GM12878 (cell line): Measurements from ENCODE around the gene TBC1D20. TPM values are rescaled to one million over a fixed set of nuclear protein-coding genes. Genes with fewer than 3 reads are reported as not detected.
A peak's percentile ranks its signal among the peaks of the same experiment; 100 is the strongest.

Experiments
- ATAC-seq: fragments of 200-7000 bp; cut with Tn5 transposase; 3 replicates; pipeline ENCODE4 v1.9.1; 2020; ENCODE audit warnings: mild to moderate bottlenecking, moderate library complexity
- BruUV-seq: library from RNA; stranded (reverse); fragments of 400-500 nt; replicated peaks from 2 replicates; lab custom pipeline; 2021; lab: Mats Ljungman, UMichigan
- CTCF ChIA-PET: fragments of 300-600 bp; sonication (Branson Sonifier 250); formaldehyde crosslinking; extraction: SDS; loops from one replicate; lab custom pipeline; 2021; ENCODE audit warnings: inconsistent platforms; lab: Yijun Ruan, JAX
- POLR2A ChIA-PET: fragments of 350-600 bp; formaldehyde crosslinking; extraction: SDS; loops from one replicate; lab custom pipeline; 2021; ENCODE audit warnings: inconsistent platforms; lab: Charles Lee
- RAD21 ChIA-PET: fragments of 300-600 bp; sonication (Branson Sonifier 250); formaldehyde crosslinking; loops from one replicate; lab custom pipeline; 2023; ENCODE audit warnings: antibody characterized with exemption; ENCODE audit not compliant: unreplicated experiment; lab: Charles Lee
- SMC1A ChIA-PET: fragments of 300-600 bp; sonication (Branson Sonifier 250); formaldehyde crosslinking; loops from one replicate; lab custom pipeline; 2023; ENCODE audit not compliant: unreplicated experiment, uncharacterized antibody; lab: Charles Lee
- DNase-seq: peaks from one replicate; pipeline ENCODE4 v3.0.0-alpha.2; 2011; ENCODE audit warnings: low read depth, low spot score
- FAIRE-seq: peaks from 3 replicates; lab custom pipeline; 2011; peaks lifted over from hg19 to GRCh38; lab: Jason Lieb, UNC
- H2AFZ ChIP-seq: 2 replicates; pipeline ENCODE4 v1.6.0; 2011; ENCODE audit warnings: low read depth, low read length, control low read depth; ENCODE audit not compliant: control insufficient read depth
- H3K27ac ChIP-seq: 2 replicates; pipeline ENCODE4 v1.5.1; 2011; ENCODE audit warnings: control low read depth; ENCODE audit not compliant: control insufficient read depth, insufficient read depth
- H3K27me3 ChIP-seq, 2 experiments: replicated peaks in 1 of 2; 2 replicates each; pipeline versions ENCODE4 v1.6.0 to v1.6.1; 2011; ENCODE audit warnings: low read length in 1 of 2; ENCODE audit not compliant: control insufficient read depth in 2 of 2, insufficient read depth in 2 of 2
- H3K36me3 ChIP-seq, 2 experiments: 2 replicates each; pipeline ENCODE4 v1.5.1; 2011; ENCODE audit warnings: low read length in 1 of 2; ENCODE audit not compliant: control insufficient read depth in 2 of 2, insufficient read depth in 2 of 2
- H3K4me1 ChIP-seq: 2 replicates; pipeline ENCODE4 v1.6.1; 2011; ENCODE audit warnings: mild to moderate bottlenecking, low read length, moderate library complexity, mixed read lengths; ENCODE audit not compliant: control insufficient read depth, insufficient read depth
- H3K4me2 ChIP-seq: 2 replicates; pipeline ENCODE4 v1.6.0; 2011; ENCODE audit warnings: control low read depth; ENCODE audit not compliant: control insufficient read depth, insufficient read depth
- H3K4me3 ChIP-seq: fragments of 200-600 bp; sonication (generic); 2 replicates; pipeline ENCODE4 v1.5.1; 2016
- H3K79me2 ChIP-seq: 2 replicates; pipeline ENCODE4 v1.6.0; 2011; ENCODE audit warnings: low read length; ENCODE audit not compliant: control insufficient read depth, insufficient read depth
- H3K9ac ChIP-seq: 2 replicates; pipeline ENCODE4 v1.8.0; 2011; ENCODE audit warnings: low read length, control low read depth, mixed read lengths; ENCODE audit not compliant: control insufficient read depth, insufficient read depth
- H3K9me3 ChIP-seq: replicated peaks from 3 replicates; pipeline ENCODE4 v1.5.1; 2011; ENCODE audit warnings: mild to moderate bottlenecking, low read length; ENCODE audit not compliant: control insufficient read depth, insufficient read depth
- H4K20me1 ChIP-seq: 2 replicates; pipeline ENCODE4 v1.6.0; 2011; ENCODE audit not compliant: control insufficient read depth, insufficient read depth
- PKNOX1 ChIP-seq: fragments of 450-650 bp; IDR thresholded peaks from 2 replicates; pipeline ENCODE4 v1.6.1; 2016; ENCODE audit warnings: mild to moderate bottlenecking
- WGBS: methylation state at CpG from one replicate; pipeline ENCODE4 v1.1.6; 2016; ENCODE audit warnings: low lambda C conversion rate; ENCODE audit not compliant: insufficient replicate concordance, insufficient coverage; ENCODE audit errors: missing lambda C conversion rate; 5-methylcytosine and 5-hydroxymethylcytosine counted together
- in situ Hi-C: fragments of 300-500 bp; cut with MboI; formaldehyde crosslinking; loops from 9 replicates; pipeline ENCODE4 v1.14.3; 2018; ENCODE audit warnings: mixed read lengths
- intact Hi-C: fragments of 100-400 bp; cut with micrococcal nuclease; formaldehyde crosslinking; loops from one replicate; pipeline ENCODE4 v1.14.2; 2022; ENCODE audit not compliant: unreplicated experiment
- polyA plus RNA-seq, 11 experiments: library from polyadenylated mRNA; depleted of rRNA in 4 of 11; unstranded in 6 of 11; stranded (reverse) in 5 of 11; fragments of >200 nt; fragmentation: Nextera tagmentation in 4 of 11; fragmentation: Illumina TruSeq in 1 of 11; extraction: Ambion mirVana in 4 of 11; extraction: Trizol in 1 of 11; gene quantifications; 1 replicate in 1 of 11; 2 replicates in 10 of 11; pipeline versions ENCODE4 v1.2.1 to v1.2.3, GENCODE V29; 2011 to 2016; ENCODE audit warnings: inconsistent platforms in 2 of 11, missing spikeins in 2 of 11, low read depth in 1 of 11
- total RNA-seq, 4 experiments: library from RNA; depleted of rRNA in 3 of 4; stranded (reverse); fragments of >200 nt in 3 of 4; fragmentation: Illumina TruSeq in 1 of 4; extraction: Trizol in 1 of 4; gene quantifications; 2 replicates each; pipeline versions ENCODE4 v1.2.1 to v1.2.3, GENCODE V29; 2013 to 2021
- TF ChIP-seq, protein P1 (sequence below): fragments of 450-650 bp; conservative IDR thresholded peaks from 2 replicates; pipeline ENCODE4 v1.6.1; 2017; ENCODE audit warnings: mild to moderate bottlenecking, moderate library complexity

The TBC1D20 gene
- total and polyA plus RNA-seq, 10 of the 15 experiments (the other 5 are each of a cell fraction or from before 2014, with no cell fraction given), result 4.3 to 17.9 (median 11.2) TPM

GRCh38 chr20:406200-407132, 55.9 kb downstream of the TBC1D20 start:
- H4K20me1 ChIP-seq, result no peaks in the 10 kb centered on the region
- peak overlapping the region; percentile 81 for H3K4me2 ChIP-seq
- H3K79me2 ChIP-seq, result peaks cover 33% of the 10 kb centered on the region
- no TSS peak for BruUV-seq
- no peaks in the 10 kb centered on the region; the same call in 1 of the 3 replicates for H3K9me3 ChIP-seq
- 0 out of 4 replicates have a peak, but pooled peaks cover 0 to 10% of the 10 kb centered on the region in 2 experiments for H3K36me3 ChIP-seq
- peak overlapping the region; percentile 82 for H2AFZ ChIP-seq
- no peak for FAIRE-seq
- TF ChIP-seq, protein P1, sequence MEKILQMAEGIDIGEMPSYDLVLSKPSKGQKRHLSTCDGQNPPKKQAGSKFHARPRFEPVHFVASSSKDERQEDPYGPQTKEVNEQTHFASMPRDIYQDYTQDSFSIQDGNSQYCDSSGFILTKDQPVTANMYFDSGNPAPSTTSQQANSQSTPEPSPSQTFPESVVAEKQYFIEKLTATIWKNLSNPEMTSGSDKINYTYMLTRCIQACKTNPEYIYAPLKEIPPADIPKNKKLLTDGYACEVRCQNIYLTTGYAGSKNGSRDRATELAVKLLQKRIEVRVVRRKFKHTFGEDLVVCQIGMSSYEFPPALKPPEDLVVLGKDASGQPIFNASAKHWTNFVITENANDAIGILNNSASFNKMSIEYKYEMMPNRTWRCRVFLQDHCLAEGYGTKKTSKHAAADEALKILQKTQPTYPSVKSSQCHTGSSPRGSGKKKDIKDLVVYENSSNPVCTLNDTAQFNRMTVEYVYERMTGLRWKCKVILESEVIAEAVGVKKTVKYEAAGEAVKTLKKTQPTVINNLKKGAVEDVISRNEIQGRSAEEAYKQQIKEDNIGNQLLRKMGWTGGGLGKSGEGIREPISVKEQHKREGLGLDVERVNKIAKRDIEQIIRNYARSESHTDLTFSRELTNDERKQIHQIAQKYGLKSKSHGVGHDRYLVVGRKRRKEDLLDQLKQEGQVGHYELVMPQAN, result no peak
- TF ChIP-seq PKNOX1, result 0 out of 2 replicates have a peak, but pooled peaks have one; percentile 11
- peak overlapping the region; percentile 60; the same call in 1 of the 2 replicates for H3K9ac ChIP-seq
- no peak for ATAC-seq
- intact Hi-C loops, result loop anchor here (1.0 to 2.0 kb wide), 2 partner anchors 26 to 73 kb away; partner anchors contain the start of gene TRIB3
- no peaks in the 10 kb centered on the region; a peak in 1 of 4 replicates for H3K27me3 ChIP-seq
- DNase-seq, result no peak
- in situ Hi-C loops, result no loop called here
- RAD21 ChIA-PET, result interaction anchor here (1.0 to 1.3 kb wide), 6 partner anchors 24 to 72 kb away, joined by 3 to 4 read pairs (median 4); no protein-coding TSS in a partner anchor
- H3K27ac ChIP-seq, result no peak overlapping the region
- CTCF ChIA-PET, result interaction anchor here (0.7 to 2.6 kb wide), 10 partner anchors 22 to 155 kb away, joined by 3 to 16 read pairs (median 4); no protein-coding TSS in a partner anchor
- POLR2A ChIA-PET, result interaction anchor here (0.6 to 1.2 kb wide), 4 partner anchors 24 to 52 kb away, joined by 4 read pairs; partner anchors contain the start of gene TRIB3
- 91% methylated on average over 9 of the region's 9 CpGs for WGBS
- H3K4me1 ChIP-seq, result peaks cover 5% of the 10 kb centered on the region; the same call in 1 of the 2 replicates
- SMC1A ChIA-PET, result interaction anchor here (0.7 to 1.6 kb wide), 6 partner anchors 23 to 114 kb away, joined by 3 to 8 read pairs (median 3); no protein-coding TSS in a partner anchor
- H3K4me3 ChIP-seq, result 0 out of 2 replicates have a peak overlapping the region, but pooled peaks have one; percentile 33
